Measurements from ENCODE around the gene PHLDB2. TPM values are rescaled to one million over a fixed set of nuclear protein-coding genes. Genes with fewer than 3 reads are reported as not detected.

Gene PHLDB2
- total and polyA plus RNA-seq, 2 of the 8 experiments (the other 6 are each of a cell fraction or from before 2014, with no cell fraction given): 5.8 to 22.6 TPM

DNA sequence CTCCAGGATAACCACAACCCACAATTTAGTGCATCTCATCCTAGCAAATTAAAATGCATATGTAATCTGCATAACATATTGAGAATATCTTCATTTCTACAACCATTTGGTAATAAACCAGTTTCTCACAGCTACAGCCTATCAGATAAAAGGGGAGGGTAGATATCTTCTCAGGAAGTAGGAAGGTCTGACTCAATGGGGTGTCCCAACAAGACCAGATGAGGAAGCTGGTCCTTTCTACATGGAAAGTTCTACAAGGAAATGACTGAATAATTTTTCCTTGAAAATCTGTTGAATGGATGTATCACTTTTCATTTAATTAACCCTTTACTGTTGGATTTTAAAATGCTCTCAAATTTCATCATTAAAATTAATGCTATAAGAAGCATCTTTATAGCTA is 158.0 kb downstream of the PHLDB2 start:
- POLR2A ChIA-PET (ENCODE audit: partially characterized antibody): interaction anchor here (1.2 kb wide), 1 partner anchor 38 kb away, joined by 3 read pairs; the partner anchor contains the start of gene ABHD10
- Histone ChIP-seq H2AK5ac (ENCODE audit: low read depth, low read length) (no peak overlapping the region), H3K23ac (ENCODE audit: insufficient read length) (no peak overlapping the region), H3K4me3 (ENCODE audit: extremely low read depth in 1 of 4, insufficient read depth in 2 of 4, low read depth in 3 of 4, low read length in 4 of 4) (no peak overlapping the region), H4K91ac (replicated peaks; ENCODE audit: insufficient read length, low read length) (no peak overlapping the region), H2BK15ac (ENCODE audit: low read length) (no peak overlapping the region), H3K79me1 (ENCODE audit: low read depth, low read length) (no peaks in the 10 kb centered on the region), H2BK20ac (ENCODE audit: low read length) (no peak overlapping the region), H4K5ac (ENCODE audit: insufficient read length, low read depth, low read length) (no peak overlapping the region), H3K4me1 (replicated peaks in 1 of 4; ENCODE audit: control insufficient read depth in 3 of 4, insufficient read depth in 4 of 4, low read length in 3 of 4) (no peaks in the 10 kb centered on the region), H4K20me1 (replicated peaks in 1 of 2; ENCODE audit: control insufficient read depth in 1 of 2, insufficient read depth in 2 of 2, low read length in 2 of 2) (no peaks in the 10 kb centered on the region), H3K36me3 (ENCODE audit: control insufficient read depth in 2 of 4, insufficient read depth in 4 of 4, low read length in 3 of 4) (no peaks in the 10 kb centered on the region), H2AFZ (ENCODE audit: low read length) (no peak overlapping the region), H3K27ac (ENCODE audit: low read depth, low read length) (no peak overlapping the region), H3K27me3 (replicated peaks in 1 of 4; ENCODE audit: control insufficient read depth in 3 of 4, extremely low read depth in 1 of 4, insufficient read depth in 3 of 4, low read length in 3 of 4) (no peaks in the 10 kb centered on the region), H3K4ac (replicated peaks; ENCODE audit: insufficient read length, low read depth, low read length) (no peak overlapping the region), H2BK5ac (ENCODE audit: low read depth, low read length) (no peak overlapping the region), H2BK12ac (ENCODE audit: low read depth, low read length) (no peak overlapping the region), H3K4me2 (ENCODE audit: insufficient read depth in 1 of 2, low read depth in 2 of 2, low read length in 2 of 2) (no peak overlapping the region), H3K79me2 (ENCODE audit: control insufficient read depth in 1 of 2, insufficient read depth in 2 of 2, low read length in 2 of 2) (no peaks in the 10 kb centered on the region), H3K18ac (ENCODE audit: extremely low read depth, low read length) (no peak overlapping the region), H3K9ac (replicated peaks in 1 of 4; ENCODE audit: extremely low read depth in 1 of 4, low read depth in 3 of 4, low read length in 3 of 4) (no peak overlapping the region), H3K56ac (replicated peaks; ENCODE audit: insufficient read length, low read depth, low read length) (no peak overlapping the region), H4K8ac (ENCODE audit: extremely low read depth, insufficient read depth, low read length) (no peak overlapping the region), H3K9me3 (ENCODE audit: insufficient read depth in 2 of 2, low read depth in 1 of 2, low read length in 1 of 2) (no peaks in the 10 kb centered on the region), H3K14ac (ENCODE audit: insufficient read length) (no peak overlapping the region), H2BK120ac (replicated peaks; ENCODE audit: low read depth, low read length) (no peak overlapping the region), H3K23me2 (ENCODE audit: low read depth, low read length) (no peaks in the 10 kb centered on the region; the same call in 1 of the 2 replicates)
- no peak for FAIRE-seq
- no peak for TF ChIP-seq TAF1 (IDR thresholded peaks at IDR 0.05; ENCODE audit: low read depth, low read length)
- TF ChIP-seq BACH1 (IDR thresholded peaks at IDR 0.05; ENCODE audit: low read length): no peak
- no peak for TF ChIP-seq POLR2AphosphoS5 (IDR thresholded peaks at IDR 0.05; ENCODE audit: low read depth, low read length)
- TF ChIP-seq PHF8 (conservative IDR thresholded peaks at IDR 0.05; ENCODE audit: low read depth, low read length): no peak
- CTCF ChIA-PET (ENCODE audit: partially characterized antibody): interaction anchor here (1.4 to 12.0 kb wide), 5 partner anchors 21 to 300 kb away, joined by 3 to 384 read pairs (median 47); partner anchors contain the start of gene TAGLN3
- DNase-seq (ENCODE audit: low read depth in 1 of 2, low spot score in 2 of 2): no peak

All from H1 (cell line).